HCT116 (cell line): ENCODE measurements around the gene RNF141. TPM values are rescaled to one million over a fixed set of nuclear protein-coding genes. Genes with fewer than 3 reads are reported as not detected.

Experiments
- ATAC-seq: fragments of 200-7000 bp; cut with Tn5 transposase; 2 replicates; pipeline ENCODE4 v1.9.1; 2020; ENCODE audit warnings: mild to moderate bottlenecking, moderate library complexity
- BruUV-seq: library from RNA; stranded (reverse); fragments of 400-500 nt; replicated peaks from 2 replicates; lab custom pipeline; 2021; lab: Mats Ljungman, UMichigan
- CTCF ChIA-PET: fragments of 300-600 bp; sonication (Branson Sonifier 250); formaldehyde crosslinking; loops from one replicate; lab custom pipeline; 2021; ENCODE audit warnings: antibody characterized with exemption; lab: Charles Lee
- POLR2A ChIA-PET: fragments of 300-600, 350-600 bp; sonication (Branson Sonifier 250); formaldehyde crosslinking; loops from one replicate; lab custom pipeline; 2021; ENCODE audit warnings: antibody characterized with exemption; lab: Charles Lee
- RAD21 ChIA-PET, 2 experiments: fragments of 300-600 bp; sonication (Branson Sonifier 250); formaldehyde crosslinking; loops; one replicate each; lab custom pipeline; 2023; ENCODE audit warnings: low total read pairs in 2 of 2; ENCODE audit not compliant: uncharacterized antibody in 2 of 2, unreplicated experiment in 2 of 2, low non-redundant PET in 1 of 2; lab: Charles Lee
- DNase-seq: peaks from one replicate; pipeline ENCODE4 v3.0.0-alpha.2; 2010; ENCODE audit warnings: low read depth, low spot score
- H2AFZ ChIP-seq: fragments of 200-600 bp; shearing (Covaris generic), sonication (generic); 2 replicates; pipeline ENCODE4 v1.6.1; 2017; ENCODE audit warnings: low read depth, mixed run types, mixed read lengths, antibody characterized with exemption, low read length; ENCODE audit not compliant: poor library complexity, severe bottlenecking
- H3K27ac ChIP-seq: 2 replicates; pipeline ENCODE4 v1.5.1; 2012; ENCODE audit warnings: low read depth, low read length
- H3K27me3 ChIP-seq: fragments of 200-600 bp; sonication (generic); 2 replicates; pipeline ENCODE4 v1.6.1; 2016; ENCODE audit warnings: mixed run types, low read length, mixed read lengths; ENCODE audit not compliant: insufficient read depth
- H3K36me3 ChIP-seq, 2 experiments: fragments of 200-500 bp in 1 of 2; fragments of 200-600 bp in 1 of 2; sonication (Bioruptor generic) in 1 of 2; sonication (generic) in 1 of 2; 2 replicates each; pipeline versions ENCODE4 v1.5.1 to v1.6.1; 2014 to 2016; ENCODE audit warnings: low read length in 2 of 2, inconsistent platforms in 1 of 2, mixed read lengths in 1 of 2, mixed run types in 1 of 2; ENCODE audit not compliant: insufficient read depth in 2 of 2, control insufficient read depth in 1 of 2
- H3K4me1 ChIP-seq, 2 experiments: fragments of 200-600 bp in 1 of 2; sonication (generic) in 1 of 2; 2 replicates each; pipeline versions ENCODE4 v1.5.1 to v1.6.1; 2012 to 2017; ENCODE audit warnings: low read length in 2 of 2, inconsistent platforms in 1 of 2, mild to moderate bottlenecking in 1 of 2, mixed read lengths in 1 of 2, mixed run types in 1 of 2, moderate library complexity in 1 of 2; ENCODE audit not compliant: insufficient read depth in 2 of 2, control insufficient read depth in 1 of 2
- H3K4me2 ChIP-seq: fragments of 200-600 bp; sonication (generic); 2 replicates; pipeline ENCODE4 v1.6.1; 2017; ENCODE audit warnings: mixed run types, low read length, mixed read lengths
- H3K4me3 ChIP-seq, 2 experiments: fragments of 200-600 bp in 1 of 2; sonication (generic) in 1 of 2; replicated peaks in 1 of 2; 2 replicates each; pipeline ENCODE4 v1.5.1; 2011 to 2016; ENCODE audit warnings: low read length in 2 of 2, control low read depth in 1 of 2, low read depth in 1 of 2, mild to moderate bottlenecking in 1 of 2, mixed read lengths in 1 of 2, mixed run types in 1 of 2
- H3K79me2 ChIP-seq: fragments of 200-600 bp; sonication (generic); 2 replicates; pipeline ENCODE4 v1.6.1; 2017; ENCODE audit warnings: mild to moderate bottlenecking, mixed run types, low read length, moderate library complexity, mixed read lengths; ENCODE audit not compliant: insufficient read depth
- H3K9ac ChIP-seq: fragments of 200-600 bp; sonication (generic); 2 replicates; pipeline ENCODE4 v1.6.1; 2016; ENCODE audit warnings: low read length, mixed read lengths
- H3K9me2 ChIP-seq: fragments of 200-600 bp; sonication (generic), shearing (Covaris generic); 2 replicates; pipeline ENCODE4 v1.6.1; 2017; ENCODE audit warnings: mixed run types, mild to moderate bottlenecking, moderate library complexity; ENCODE audit not compliant: insufficient read depth
- H3K9me3 ChIP-seq, 2 experiments: fragments of 200-500 bp in 1 of 2; fragments of 200-600 bp in 1 of 2; sonication (Bioruptor generic) in 1 of 2; sonication (generic) in 1 of 2; 2 replicates each; pipeline ENCODE4 v1.6.1; 2014 to 2017; ENCODE audit warnings: low read length in 2 of 2, mixed read lengths in 2 of 2, inconsistent platforms in 1 of 2, low read depth in 1 of 2, mild to moderate bottlenecking in 1 of 2, mixed run types in 1 of 2, moderate library complexity in 1 of 2; ENCODE audit not compliant: control insufficient read depth in 1 of 2, insufficient read depth in 1 of 2
- H4K20me1 ChIP-seq: fragments of 200-600 bp; sonication (generic), shearing (Covaris generic); 2 replicates; pipeline ENCODE4 v1.6.1; 2017; ENCODE audit warnings: mixed run types, mild to moderate bottlenecking, moderate library complexity; ENCODE audit not compliant: insufficient read depth
- EGR1 ChIP-seq: IDR thresholded peaks from 2 replicates; pipeline ENCODE4 v1.6.1; 2012; ENCODE audit warnings: low read depth
- EZH2 ChIP-seq: fragments of 200-600 bp; sonication (generic); IDR thresholded peaks from 2 replicates; pipeline ENCODE4 v1.6.1; 2017; ENCODE audit warnings: antibody characterized with exemption, mixed run types
- EZH2phosphoT487 ChIP-seq: fragments of 200-600 bp; IDR thresholded peaks from 2 replicates; pipeline ENCODE4 v1.6.1; 2018; ENCODE audit warnings: antibody characterized with exemption, borderline replicate concordance
- JUND ChIP-seq: IDR thresholded peaks from 2 replicates; pipeline ENCODE4 v1.6.1; 2012
- POLR2A ChIP-seq: IDR thresholded peaks from 2 replicates; pipeline ENCODE4 v1.7.0; 2011; ENCODE audit warnings: borderline replicate concordance; ENCODE audit not compliant: insufficient read depth, insufficient read length; ENCODE audit errors: extremely low read depth
- POLR2AphosphoS5 ChIP-seq: IDR thresholded peaks from 2 replicates; pipeline ENCODE4 v1.6.1; 2011; ENCODE audit warnings: mild to moderate bottlenecking, low read depth, low read length, moderate library complexity
- RAD21 ChIP-seq: IDR thresholded peaks from 2 replicates; pipeline ENCODE4 v1.6.1; 2012; ENCODE audit warnings: low read depth, mild to moderate bottlenecking
- REST ChIP-seq: IDR thresholded peaks from 2 replicates; pipeline ENCODE4 v1.6.1; 2012; ENCODE audit warnings: low read depth
- SIN3A ChIP-seq: IDR thresholded peaks from 2 replicates; pipeline ENCODE4 v1.6.1; 2012; ENCODE audit warnings: low read depth
- SP1 ChIP-seq: IDR thresholded peaks from 2 replicates; pipeline ENCODE4 v1.6.1; 2012; ENCODE audit warnings: low read depth
- SRF ChIP-seq: IDR thresholded peaks from 2 replicates; pipeline ENCODE4 v1.6.1; 2012; ENCODE audit warnings: low read depth
- TCF7L2 ChIP-seq: IDR thresholded peaks from 2 replicates; pipeline ENCODE4 v1.7.0; 2011; ENCODE audit warnings: borderline replicate concordance, inconsistent platforms; ENCODE audit not compliant: insufficient read depth, insufficient read length; ENCODE audit errors: extremely low read depth
- ZBTB33 ChIP-seq: IDR thresholded peaks from 2 replicates; pipeline ENCODE4 v1.6.1; 2011; ENCODE audit warnings: mild to moderate bottlenecking, low read length, moderate library complexity; ENCODE audit not compliant: insufficient replicate concordance; ENCODE audit errors: extremely low read depth
- intact Hi-C: fragments of 100-400 bp; cut with micrococcal nuclease; formaldehyde crosslinking; loops from 2 replicates; pipeline ENCODE4 v1.10.0; 2022
- total RNA-seq: library from RNA; stranded (reverse); gene quantifications from one replicate; pipeline ENCODE4 v1.2.1, GENCODE V29; 2021; ENCODE audit not compliant: unreplicated experiment

The RNF141 gene
- total RNA-seq, 1 experiment from 2014 or later = 133 TPM

GRCh38 chr11:10572533-10572932, 31.5 kb upstream of the RNF141 start:
- H3K4me1 ChIP-seq = peaks cover 0 to 18% of the 10 kb centered on the region in 2 experiments; a peak in 2 of 4 replicates
- CTCF ChIA-PET = no interaction called here
- no peaks in the 10 kb centered on the region for H3K9me2 ChIP-seq
- DNase-seq = no peak
- H3K27ac ChIP-seq = no peak overlapping the region
- RAD21 ChIA-PET = no interaction called here
- no TSS peak for BruUV-seq
- H3K27me3 ChIP-seq = no peaks in the 10 kb centered on the region
- H3K9me3 ChIP-seq = no peaks in the 10 kb centered on the region
- intact Hi-C loops = no loop called here
- POLR2A ChIA-PET = no interaction called here
- no peak overlapping the region for H2AFZ ChIP-seq
- ATAC-seq = no peak
- no peaks in the 10 kb centered on the region for H3K36me3 ChIP-seq
- no peaks in the 10 kb centered on the region for H3K79me2 ChIP-seq
- no peak for TF ChIP-seq EZH2
- no peak for TF ChIP-seq POLR2A
- no peak for TF ChIP-seq SIN3A
- TF ChIP-seq EGR1 = no peak
- no peak for TF ChIP-seq RAD21
- TF ChIP-seq TCF7L2 = no peak
- TF ChIP-seq SRF = no peak
- TF ChIP-seq JUND = no peak
- TF ChIP-seq REST = no peak
- TF ChIP-seq SP1 = no peak
- TF ChIP-seq POLR2AphosphoS5 = no peak
- TF ChIP-seq EZH2phosphoT487 = no peak
- TF ChIP-seq ZBTB33 = no peak
- H3K4me3 ChIP-seq = no peak overlapping the region
- no peak overlapping the region for H3K9ac ChIP-seq
- no peaks in the 10 kb centered on the region for H4K20me1 ChIP-seq
- H3K4me2 ChIP-seq = no peak overlapping the region
